RWPE2 (cell line): Measurements from ENCODE around the gene ATG2A.
A peak's percentile ranks its signal among the peaks of the same experiment; 100 is the strongest.

Experiments
- ATAC-seq: fragments of 200-7000 bp; cut with Tn5 transposase; 3 replicates; pipeline ENCODE4 v1.9.1; 2021; ENCODE audit warnings: low read depth
- DNase-seq: peaks from one replicate; pipeline ENCODE4 v3.0.0-alpha.2; 2020; ENCODE audit warnings: low spot score
- H3K27ac ChIP-seq: fragments of 450-650 bp; 2 replicates; pipeline ENCODE4 v1.5.1; 2017; ENCODE audit warnings: mild to moderate bottlenecking; ENCODE audit not compliant: poor library complexity, severe bottlenecking
- H3K27me3 ChIP-seq: fragments of 250-450 bp; sonication (Bioruptor Pico); 2 replicates; pipeline ENCODE4 v1.5.1; 2021; ENCODE audit warnings: mild to moderate bottlenecking, moderate library complexity; ENCODE audit not compliant: insufficient read depth, poor library complexity, severe bottlenecking
- H3K36me3 ChIP-seq: fragments of 250-450 bp; sonication (Bioruptor Pico); 2 replicates; pipeline ENCODE4 v1.5.1; 2020; ENCODE audit warnings: low read depth, mild to moderate bottlenecking, moderate library complexity
- H3K4me1 ChIP-seq: fragments of 250-450 bp; sonication (Bioruptor Pico); 2 replicates; pipeline ENCODE4 v1.5.1; 2021; ENCODE audit warnings: mild to moderate bottlenecking, moderate library complexity; ENCODE audit not compliant: insufficient read depth, poor library complexity, severe bottlenecking
- H3K4me3 ChIP-seq: fragments of 250-450 bp; sonication (Bioruptor Pico); 2 replicates; pipeline ENCODE4 v1.5.1; 2021; ENCODE audit warnings: mild to moderate bottlenecking, moderate library complexity; ENCODE audit not compliant: severe bottlenecking
- H3K9me3 ChIP-seq: fragments of 250-450 bp; sonication (Bioruptor Pico); 2 replicates; pipeline ENCODE4 v1.5.1; 2021; ENCODE audit warnings: mild to moderate bottlenecking, moderate library complexity; ENCODE audit not compliant: severe bottlenecking
- CTCF ChIP-seq: fragments of 450-650 bp; IDR thresholded peaks from one replicate; pipeline ENCODE4 v1.5.1; 2017; ENCODE audit warnings: mild to moderate bottlenecking, moderate library complexity; ENCODE audit not compliant: poor library complexity, severe bottlenecking

Gene ATG2A

GRCh38 chr11:64919627-64920026 lies 2.6 kb upstream of the ATG2A start:
- H3K4me3 ChIP-seq = no peak overlapping the region
- TF ChIP-seq CTCF = no peak
- DNase-seq (no peak), ATAC-seq (no peak)
- no peaks in the 10 kb centered on the region for H3K9me3 ChIP-seq
- H3K4me1 ChIP-seq = peaks cover 5% of the 10 kb centered on the region
- no peaks in the 10 kb centered on the region for H3K27me3 ChIP-seq
- H3K36me3 ChIP-seq = no peaks in the 10 kb centered on the region
- H3K27ac ChIP-seq = no peak overlapping the region

GRCh38 chr11:64918017-64918416 lies 1.0 kb upstream of the ATG2A start:
- Histone ChIP-seq H3K27ac (peak overlapping the region; percentile 34), H3K4me1 (peaks cover 3% of the 10 kb centered on the region), H3K36me3 (peaks cover 4% of the 10 kb centered on the region; the same call in 1 of the 2 replicates), H3K27me3 (no peaks in the 10 kb centered on the region), H3K4me3 (peak overlapping the region; percentile 61), H3K9me3 (no peaks in the 10 kb centered on the region)
- peak; percentile 37 for TF ChIP-seq CTCF
- ATAC-seq (no peak), DNase-seq (no peak)

GRCh38 chr11:64917663-64917995 lies 620 bp upstream of the ATG2A start:
- Histone ChIP-seq H3K4me3 (peak overlapping the region; percentile 61), H3K9me3 (no peaks in the 10 kb centered on the region), H3K36me3 (peaks cover 8% of the 10 kb centered on the region; the same call in 1 of the 2 replicates), H3K27me3 (no peaks in the 10 kb centered on the region), H3K4me1 (peaks cover 3% of the 10 kb centered on the region), H3K27ac (peak overlapping the region; percentile 34)
- DNase-seq (no peak), ATAC-seq (no peak)
- TF ChIP-seq CTCF = no peak

GRCh38 chr11:64916040-64916774 lies 802 bp downstream of the ATG2A start:
- peaks cover 3% of the 10 kb centered on the region for H3K4me1 ChIP-seq
- peak overlapping the region; percentile 61 for H3K4me3 ChIP-seq
- no peaks in the 10 kb centered on the region for H3K27me3 ChIP-seq
- H3K9me3 ChIP-seq = no peaks in the 10 kb centered on the region
- peak overlapping the region; percentile 44 for H3K27ac ChIP-seq
- DNase-seq (no peak), ATAC-seq (peak; percentile 7; the same call in 1 of the 3 replicates)
- peaks cover 12% of the 10 kb centered on the region; the same call in 1 of the 2 replicates for H3K36me3 ChIP-seq
- TF ChIP-seq CTCF = no peak

- DNase-seq (no peak), ATAC-seq (no peak)
- peak overlapping the region; percentile 44 for H3K27ac ChIP-seq
- peaks cover 19% of the 10 kb centered on the region for H3K36me3 ChIP-seq
- peak overlapping the region; percentile 61 for H3K4me3 ChIP-seq
- no peaks in the 10 kb centered on the region for H3K9me3 ChIP-seq
- no peak for TF ChIP-seq CTCF
- no peaks in the 10 kb centered on the region for H3K27me3 ChIP-seq
- peaks cover 3% of the 10 kb centered on the region for H3K4me1 ChIP-seq
Observed at GRCh38 chr11:64915376-64915887, 1.6 kb downstream of the ATG2A start.
